A549 treated with CORT108297 at 1 μM for 4 hours (cell line): Measurements from ENCODE around the gene TXNL4A. TPM values are rescaled to one million over a fixed set of nuclear protein-coding genes. Genes with fewer than 3 reads are reported as not detected.

Experiments
- total RNA-seq: library from RNA; stranded (reverse); fragments of 200-300 nt; extraction: Qiagen RNA extraction; gene quantifications from 5 replicates; pipeline ENCODE4 v1.2.3, GENCODE V29; 2022

TXNL4A gene
- total RNA-seq: 92.6 to 161 TPM (median 142 TPM) in 5 replicates

DNA sequence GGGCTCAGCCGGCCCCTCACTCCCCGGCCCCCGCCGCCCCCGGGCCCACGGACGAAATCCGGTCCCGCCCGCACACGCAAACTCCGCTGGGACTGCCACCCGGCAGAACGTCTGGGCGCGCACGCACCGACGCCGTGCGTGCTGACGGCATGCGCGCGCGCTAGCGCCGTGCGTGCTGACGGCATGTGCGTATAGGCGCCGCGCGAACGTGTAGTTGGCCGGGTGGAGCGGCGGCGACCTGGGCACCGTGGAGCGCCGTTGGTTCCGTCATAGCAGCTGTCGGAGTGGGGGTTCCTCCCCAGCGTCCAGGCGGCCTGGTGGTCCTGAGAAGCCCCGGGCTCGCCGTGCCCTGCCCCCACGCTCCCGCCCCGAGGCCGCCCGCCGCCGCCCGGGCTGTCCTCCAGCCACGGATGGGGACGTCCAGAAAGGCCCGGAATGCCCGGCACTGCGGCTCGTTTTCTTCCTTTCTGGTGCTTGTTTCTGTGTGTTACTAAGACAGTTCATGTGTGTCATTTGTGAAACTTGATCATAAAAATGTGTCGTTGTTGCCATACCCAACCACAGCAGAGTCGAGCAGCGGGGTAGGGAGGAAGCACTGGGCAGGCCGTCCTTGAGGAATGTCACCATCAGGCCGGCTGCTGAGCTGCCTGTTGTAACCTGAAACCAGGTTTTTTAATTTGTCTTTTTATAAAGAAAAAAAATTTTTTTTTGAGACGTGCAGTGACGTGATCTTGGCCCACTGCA lies at the start of gene TXNL4A:
Gene TXNL4A, minus strand, starts transcription at position 113 of the 744 bp plus-strand sequence. CDS start 171 bp downstream, outside the sequence.

DNA sequence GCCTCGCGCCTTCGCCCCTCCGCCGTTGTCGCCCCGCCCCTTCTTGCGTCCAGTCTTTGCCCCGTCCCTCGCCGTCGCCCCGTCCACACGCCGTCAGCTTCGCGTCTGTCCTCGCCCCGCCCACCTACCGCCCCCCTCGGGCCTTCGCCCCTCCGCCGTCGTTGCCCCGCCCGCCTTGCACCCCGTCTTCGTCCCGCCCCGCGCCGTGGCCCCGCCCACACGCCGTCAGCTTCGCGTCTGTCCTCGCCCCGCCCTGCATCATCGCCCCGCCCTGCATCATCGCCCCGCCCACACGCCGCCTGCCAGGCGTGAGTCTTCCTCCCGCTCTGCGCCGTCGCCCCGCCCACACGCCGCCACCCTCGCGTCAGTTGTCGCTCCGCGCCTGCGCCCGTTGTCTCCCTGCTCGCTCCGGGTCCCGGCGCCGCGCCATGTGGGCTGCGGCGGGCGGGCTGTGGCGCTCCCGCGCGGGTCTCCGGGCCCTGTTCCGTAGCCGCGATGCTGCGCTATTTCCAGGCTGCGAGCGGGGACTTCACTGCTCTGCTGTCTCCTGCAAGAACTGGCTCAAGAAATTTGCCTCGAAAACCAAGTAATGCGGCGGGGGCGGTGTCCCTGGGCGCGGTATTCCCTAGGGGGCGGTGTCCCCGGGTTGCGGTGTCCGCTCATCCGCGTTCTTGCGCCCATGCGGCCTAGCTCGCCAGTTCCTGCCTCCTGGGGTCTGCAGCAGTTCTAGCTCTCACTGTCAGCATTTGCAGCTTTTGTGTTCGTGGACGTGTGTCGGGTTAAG lies 45.9 kb upstream of the TXNL4A start, which contains the start of gene RBFA:
Gene RBFA, plus strand, starts transcription at position 367 of the 784 bp plus-strand sequence. Its CDS starts 62 bp downstream, at position 429.

DNA sequence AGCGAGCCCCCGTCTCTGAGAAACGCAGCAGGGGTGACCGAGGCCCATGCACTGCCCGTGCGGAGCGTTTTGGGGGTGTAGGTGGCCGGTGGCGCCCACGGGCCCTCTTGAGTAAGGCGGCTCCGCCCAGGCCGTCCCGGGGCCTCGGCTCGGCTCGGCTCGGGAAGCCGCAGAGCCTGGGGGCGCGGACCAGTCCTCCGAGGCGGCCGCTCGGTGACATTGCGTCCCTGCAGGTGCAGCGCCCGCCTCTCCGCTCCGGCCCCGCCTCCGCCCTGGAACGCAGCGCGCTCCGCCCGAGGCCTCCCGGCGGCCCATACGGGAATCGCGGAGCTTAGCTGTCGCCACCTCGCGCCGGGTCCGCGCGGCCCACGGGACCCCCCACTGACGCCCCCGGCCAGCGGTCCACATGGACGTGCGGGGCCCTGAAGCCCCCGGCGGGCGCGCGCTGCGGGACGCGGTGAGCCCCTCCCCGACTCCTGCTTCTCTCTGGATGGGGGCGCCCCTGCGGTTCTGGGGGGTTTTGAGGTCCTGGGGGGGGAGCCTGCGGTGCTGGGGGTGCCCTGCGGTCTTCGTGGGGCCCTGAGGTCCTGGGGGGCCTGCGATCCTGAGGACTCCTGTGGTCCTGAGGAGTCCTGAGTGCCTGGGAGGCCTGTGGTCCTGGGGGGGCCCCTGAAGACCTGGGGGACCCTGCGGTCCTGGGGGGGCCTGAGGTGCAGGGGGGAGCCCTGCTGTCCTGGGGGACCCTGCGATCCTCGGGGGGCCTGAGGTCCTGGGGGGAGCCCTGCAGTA lies 23.8 kb downstream of the TXNL4A start, which contains the start of gene HSBP1L1:
Gene HSBP1L1, plus strand, starts transcription at position 314 of the 789 bp plus-strand sequence. Its CDS starts 93 bp downstream, at position 407.

DNA sequence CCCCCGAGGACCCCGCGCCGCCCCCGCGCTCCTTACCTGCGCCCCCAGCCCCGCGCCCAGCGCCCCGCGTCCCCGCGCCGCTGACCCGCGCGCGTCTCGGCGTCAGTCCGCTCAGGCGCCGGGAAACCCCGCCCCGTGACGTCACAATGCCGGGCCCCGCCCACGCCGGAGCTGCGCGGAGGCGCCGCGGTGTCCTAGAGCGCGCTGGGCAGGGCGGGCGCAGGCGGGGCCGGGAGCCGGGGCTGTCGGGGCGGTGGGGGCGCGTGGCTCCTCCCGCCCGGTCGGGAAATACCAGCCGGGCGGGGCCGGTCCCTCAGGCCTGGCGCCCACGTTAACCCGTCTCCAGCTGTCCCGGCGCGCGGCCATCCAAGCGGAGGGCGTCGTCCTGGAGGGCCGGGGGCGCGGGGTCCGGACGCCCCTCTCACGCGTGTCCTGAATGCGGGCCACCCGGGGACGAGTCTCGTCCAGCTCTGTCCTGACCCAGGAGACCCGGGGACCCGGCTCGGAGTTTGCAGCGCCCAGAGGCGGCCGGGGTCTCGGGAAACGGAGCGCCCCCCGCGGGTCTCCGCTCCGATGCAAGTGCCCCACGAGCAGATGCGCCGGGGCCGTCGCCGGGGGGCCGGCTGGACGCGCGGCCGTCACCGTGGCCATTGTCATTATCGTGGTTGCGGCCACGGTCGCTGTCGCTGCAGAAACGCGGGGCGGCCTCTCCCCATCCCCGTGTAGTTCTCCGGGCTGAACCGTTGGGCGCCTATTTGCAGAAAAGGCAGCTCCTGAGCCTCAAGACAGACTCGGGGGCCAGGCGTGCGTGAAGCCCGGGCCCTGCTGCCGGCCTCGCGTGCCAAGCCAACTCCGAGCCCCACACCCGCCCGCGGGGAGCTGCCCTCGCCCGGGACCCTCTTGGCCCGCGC lies 36.6 kb downstream of the TXNL4A start, which contains the start of gene SLC66A2:
Gene SLC66A2, minus strand, starts transcription at position 109 of the 911 bp plus-strand sequence. CDS start 727 bp downstream, outside the sequence.

Other genes starting within 250 kb of the TXNL4A start
- gene KCNG2, start 190.6 kb downstream of the TXNL4A start, total RNA-seq: not detected in 5 replicates
- gene SLC66A2, start 36.9 kb downstream of the TXNL4A start, total RNA-seq: 11.9 to 20.6 TPM (median 19.1 TPM) in 5 replicates
- gene HSBP1L1, start 23.9 kb downstream of the TXNL4A start, total RNA-seq: 10.7 to 14.2 TPM (median 12.6 TPM) in 5 replicates
- gene RBFA, start 45.9 kb upstream of the TXNL4A start, total RNA-seq: 27.2 to 31.3 TPM (median 29.6 TPM) in 5 replicates
- gene ADNP2, start 120.7 kb upstream of the TXNL4A start, total RNA-seq: 10.8 to 11.6 TPM (median 11.1 TPM) in 5 replicates